ENCODE results near the gene H3-3A.

DNA sequence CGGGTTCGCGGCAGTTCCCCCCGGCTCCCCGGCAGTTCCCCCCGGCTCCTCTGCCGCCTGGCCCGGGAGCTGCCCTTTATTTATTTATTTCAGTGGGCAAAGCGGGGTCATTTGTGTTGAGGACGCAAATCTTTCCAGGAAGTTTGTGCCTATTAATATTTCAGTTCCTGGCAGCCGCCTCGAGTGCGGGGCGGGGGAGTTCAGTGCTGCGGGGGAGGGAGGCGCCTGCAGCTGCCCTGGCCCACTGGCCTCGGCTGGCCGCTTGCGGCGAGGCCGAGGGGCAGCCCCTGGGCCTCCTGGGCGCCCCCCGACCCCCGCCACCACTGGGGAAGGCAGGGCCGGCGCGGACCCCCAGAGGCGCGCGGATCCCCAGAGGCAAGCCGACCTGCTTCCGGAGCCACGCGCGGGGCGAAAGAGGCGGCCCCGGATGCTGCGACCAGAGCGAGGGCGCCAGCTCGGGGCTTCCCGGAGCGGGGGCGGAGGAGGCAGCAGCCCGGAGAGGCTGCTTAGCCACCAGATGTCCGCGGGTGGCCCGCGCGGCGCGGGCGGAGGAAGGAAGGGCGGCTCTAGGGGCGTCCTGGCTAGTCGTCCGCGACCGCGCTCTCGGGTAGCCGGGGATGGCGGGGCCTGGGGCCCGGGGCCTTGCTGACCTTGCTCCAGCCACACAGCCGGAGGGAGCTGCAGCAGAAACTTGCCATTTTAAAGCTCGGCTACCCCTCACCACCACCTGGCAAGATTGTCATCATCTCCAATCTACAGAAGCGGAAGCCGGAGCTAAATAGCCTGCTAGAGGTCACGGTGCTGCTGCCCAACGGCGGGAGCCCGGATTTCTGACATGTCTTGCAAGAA, 48.0 kb downstream of the H3-3A start:
- TF ChIP-seq, protein P1, sequence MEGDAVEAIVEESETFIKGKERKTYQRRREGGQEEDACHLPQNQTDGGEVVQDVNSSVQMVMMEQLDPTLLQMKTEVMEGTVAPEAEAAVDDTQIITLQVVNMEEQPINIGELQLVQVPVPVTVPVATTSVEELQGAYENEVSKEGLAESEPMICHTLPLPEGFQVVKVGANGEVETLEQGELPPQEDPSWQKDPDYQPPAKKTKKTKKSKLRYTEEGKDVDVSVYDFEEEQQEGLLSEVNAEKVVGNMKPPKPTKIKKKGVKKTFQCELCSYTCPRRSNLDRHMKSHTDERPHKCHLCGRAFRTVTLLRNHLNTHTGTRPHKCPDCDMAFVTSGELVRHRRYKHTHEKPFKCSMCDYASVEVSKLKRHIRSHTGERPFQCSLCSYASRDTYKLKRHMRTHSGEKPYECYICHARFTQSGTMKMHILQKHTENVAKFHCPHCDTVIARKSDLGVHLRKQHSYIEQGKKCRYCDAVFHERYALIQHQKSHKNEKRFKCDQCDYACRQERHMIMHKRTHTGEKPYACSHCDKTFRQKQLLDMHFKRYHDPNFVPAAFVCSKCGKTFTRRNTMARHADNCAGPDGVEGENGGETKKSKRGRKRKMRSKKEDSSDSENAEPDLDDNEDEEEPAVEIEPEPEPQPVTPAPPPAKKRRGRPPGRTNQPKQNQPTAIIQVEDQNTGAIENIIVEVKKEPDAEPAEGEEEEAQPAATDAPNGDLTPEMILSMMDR (conservative IDR thresholded peaks at IDR 0.05): no peak
- peak; percentile 64; the same call in 1 of the 2 replicates for TF ChIP-seq ZFX (IDR thresholded peaks at IDR 0.05)

Measured in C4-2B (cell line).